GM19395 (cell line): ENCODE measurements around the gene DAP.

Experiments
- ATAC-seq: cut with Tn5 transposase; IDR thresholded peaks from one replicate; pipeline ENCODE4 v1.9.1; 2021; ENCODE audit warnings: mild to moderate bottlenecking, moderate library complexity; ENCODE audit not compliant: unreplicated experiment

DAP gene

DNA sequence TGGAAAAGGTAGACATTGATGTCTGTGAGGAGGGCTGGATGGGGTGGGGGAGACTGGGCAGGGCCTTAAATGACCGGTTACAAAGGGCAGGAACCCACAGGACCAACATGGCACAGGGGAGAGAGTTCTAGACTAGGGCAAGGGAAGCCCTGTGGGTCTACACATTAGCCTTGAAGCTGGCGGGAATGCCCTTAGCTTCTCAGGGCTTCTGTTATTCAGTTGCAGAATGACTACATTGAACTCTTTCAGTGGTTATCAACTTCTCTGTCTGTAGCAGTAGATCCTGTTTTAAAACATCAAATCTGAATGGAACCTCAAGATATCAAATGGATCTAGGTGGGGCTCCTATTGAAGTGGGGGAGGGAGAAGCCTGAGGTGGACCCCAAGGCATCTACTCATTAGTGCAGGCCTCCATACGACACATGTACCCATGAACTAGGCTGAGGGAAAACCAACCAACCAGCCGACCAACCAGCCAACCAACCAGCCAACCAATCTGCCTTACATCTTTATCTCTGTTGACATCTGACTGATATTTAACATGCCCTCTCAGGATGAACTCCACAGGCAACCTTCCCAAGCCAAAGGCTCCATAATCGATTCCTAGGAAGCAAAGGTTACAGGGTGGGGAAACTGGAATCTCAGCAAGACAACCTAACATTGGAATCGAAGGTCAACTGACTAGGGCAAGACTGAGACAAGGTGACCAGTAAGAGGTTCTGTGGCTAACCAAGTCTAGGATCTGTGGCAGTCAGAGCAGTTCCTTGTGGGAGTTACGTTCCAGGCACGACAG is 48.3 kb downstream of the DAP start:
- ATAC-seq = peak; percentile 88

DNA sequence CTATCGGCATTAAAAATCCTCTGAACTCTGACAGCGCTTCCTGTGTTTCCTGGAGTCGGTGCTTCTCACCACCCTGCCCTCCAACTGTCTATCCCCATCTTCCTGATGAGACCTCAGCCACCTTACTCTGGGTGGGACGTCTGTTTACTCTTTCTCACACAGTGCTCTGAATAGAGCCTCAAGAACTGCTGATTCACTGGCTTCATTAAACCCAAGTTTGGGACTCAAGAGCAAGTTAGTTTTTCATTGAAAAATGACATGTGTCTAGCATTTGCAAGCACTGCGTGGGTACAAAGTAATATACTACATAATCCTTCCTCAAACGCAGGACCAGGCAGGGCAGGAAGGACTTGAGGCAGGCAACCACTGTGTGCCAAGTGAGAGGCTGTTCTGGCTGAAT is 49.5 kb downstream of the DAP start:
- no peak for ATAC-seq

DNA sequence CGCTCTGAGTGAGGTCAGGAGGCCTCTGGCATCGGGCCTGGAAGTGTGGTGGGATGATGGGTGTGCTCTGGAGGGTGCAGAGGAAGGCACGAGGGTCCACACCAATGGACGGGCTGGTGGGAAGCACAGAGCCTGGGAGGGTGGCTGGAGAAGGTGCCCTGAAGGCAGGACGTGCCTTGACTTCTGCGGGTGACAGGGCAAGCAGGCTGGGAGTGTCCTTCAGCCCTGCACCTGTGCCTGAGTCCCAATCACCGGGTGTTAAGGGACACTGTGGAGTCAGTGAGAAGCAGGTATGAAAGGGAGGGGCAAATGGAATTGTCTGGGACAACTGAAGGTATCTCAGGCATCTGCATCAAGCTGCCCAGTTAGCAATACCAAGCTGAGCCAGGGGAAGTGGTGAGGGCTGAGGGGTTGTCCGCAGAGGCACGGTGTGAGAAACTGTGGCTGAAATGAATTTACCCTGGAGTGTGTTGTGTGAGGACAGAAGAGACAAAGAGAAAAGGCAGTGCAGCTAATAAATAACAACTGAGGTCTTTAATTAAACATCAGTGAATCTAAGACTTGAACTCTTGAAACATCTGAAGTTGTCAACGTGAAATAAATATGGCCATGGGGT is 50.4 kb downstream of the DAP start:
- no peak for ATAC-seq

DNA sequence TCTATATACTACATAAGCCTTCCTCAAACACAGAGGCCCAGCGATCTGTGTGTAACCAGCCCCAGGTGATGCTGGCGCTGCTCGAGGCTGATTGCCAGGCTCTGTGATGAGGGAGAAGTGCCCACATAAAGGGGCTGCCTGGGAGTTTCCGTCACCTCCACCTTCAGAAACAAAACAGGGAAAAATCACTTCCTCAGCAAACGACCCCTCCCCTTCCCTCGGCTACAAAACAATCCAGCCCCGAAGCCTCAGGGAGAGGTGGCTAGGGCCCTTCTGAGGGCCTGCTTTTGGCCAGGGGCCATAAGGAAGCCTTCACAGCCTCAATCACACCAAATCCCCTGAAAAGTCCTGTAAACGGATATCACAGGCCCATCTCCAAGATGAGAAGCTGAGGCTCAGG is 51.1 kb downstream of the DAP start:
- ATAC-seq = no peak

DNA sequence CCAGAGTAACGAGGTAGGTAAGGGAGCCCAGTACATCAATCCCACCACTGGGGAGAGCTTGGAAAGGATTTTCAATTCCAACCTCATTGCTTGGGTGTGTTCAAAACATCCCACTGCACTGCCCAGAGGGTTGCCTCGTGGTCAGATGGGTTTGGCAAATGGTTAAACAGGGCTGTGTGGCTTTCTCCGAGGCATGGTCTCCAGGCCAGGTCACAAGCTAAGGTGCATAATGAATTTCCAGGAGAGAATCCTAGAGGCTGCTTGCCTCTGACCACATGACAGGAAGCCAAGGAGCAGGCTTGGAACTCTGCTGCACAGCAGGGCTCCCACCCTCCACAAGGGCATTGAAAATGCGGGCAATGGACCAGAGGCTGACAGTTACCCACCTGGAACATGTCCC is 51.6 kb downstream of the DAP start:
- ATAC-seq = no peak

DNA sequence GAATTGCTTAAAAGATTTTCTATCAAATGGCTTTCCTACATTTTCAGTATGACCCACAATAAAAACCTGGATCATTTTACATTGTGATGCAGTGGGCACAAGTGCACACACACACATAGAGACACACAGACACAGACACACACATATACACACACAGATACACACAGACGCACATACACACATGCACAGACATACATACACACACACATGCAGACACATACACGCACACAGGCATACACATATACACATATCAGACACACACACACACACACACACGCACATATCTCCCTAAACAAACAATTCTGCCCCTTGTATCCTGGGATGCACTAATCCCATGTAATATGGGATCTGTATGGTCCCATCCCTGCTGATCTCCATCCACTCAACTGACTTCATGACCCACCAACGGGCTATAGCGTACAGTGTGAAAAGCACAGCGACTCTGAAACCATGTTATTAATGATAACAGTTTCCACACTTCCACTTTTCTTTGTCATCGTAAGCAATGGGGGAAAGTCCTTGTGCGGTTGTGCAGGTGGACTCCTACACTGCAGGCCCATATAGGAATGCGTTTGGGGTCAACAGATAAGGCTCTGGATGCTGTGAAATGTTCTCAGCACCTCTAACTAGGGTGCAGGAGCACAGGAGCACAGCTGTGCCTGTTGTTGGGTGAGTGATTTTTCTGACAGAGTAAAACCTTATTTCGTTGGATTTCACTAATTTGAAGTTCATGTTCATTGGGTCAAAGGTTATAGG is 52.7 kb downstream of the DAP start:
- ATAC-seq = no peak

DNA sequence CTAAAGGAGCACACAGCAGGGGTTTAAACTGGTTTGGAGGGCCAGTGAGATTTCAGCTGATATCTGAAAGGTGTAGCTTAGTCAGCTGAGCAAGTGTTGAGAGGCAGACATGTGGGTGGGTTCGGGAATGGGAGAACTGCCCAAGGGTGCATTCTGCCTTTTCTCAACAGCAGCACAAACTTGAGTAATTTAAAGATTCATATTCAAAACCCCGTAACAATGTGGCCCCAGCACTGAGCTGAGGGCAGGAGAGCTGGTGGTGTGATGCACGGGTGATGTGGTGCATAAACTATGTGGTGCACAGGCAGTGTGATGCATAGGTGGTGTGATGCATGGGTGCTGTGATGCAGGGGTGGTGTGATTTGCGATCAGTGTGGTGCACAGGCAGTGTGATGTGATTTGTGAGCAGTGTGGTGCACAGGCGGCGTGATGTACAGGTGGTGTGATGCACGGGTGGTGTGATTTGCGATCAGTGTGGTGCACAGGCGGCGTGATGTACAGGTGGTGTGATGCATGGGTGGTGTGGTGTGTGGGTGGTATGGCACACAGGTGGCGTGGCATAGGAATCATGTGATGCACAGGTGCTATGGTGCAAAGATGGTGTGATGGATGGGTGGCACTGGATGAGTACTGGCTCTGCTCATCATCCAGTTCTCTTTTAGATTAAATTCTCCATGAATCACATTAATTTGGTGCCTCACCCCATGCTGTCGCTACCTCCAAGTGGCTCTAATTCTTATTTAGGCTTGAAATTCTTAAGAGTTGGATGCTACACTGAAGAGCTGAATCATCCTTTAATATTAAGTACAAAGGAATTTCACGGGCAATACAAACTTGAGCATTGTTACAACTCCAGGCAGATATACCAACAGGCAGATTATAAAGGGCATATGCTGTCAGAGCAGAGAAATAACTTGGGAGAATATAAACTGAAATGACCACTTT is 53.6 kb downstream of the DAP start:
- no peak for ATAC-seq

DNA sequence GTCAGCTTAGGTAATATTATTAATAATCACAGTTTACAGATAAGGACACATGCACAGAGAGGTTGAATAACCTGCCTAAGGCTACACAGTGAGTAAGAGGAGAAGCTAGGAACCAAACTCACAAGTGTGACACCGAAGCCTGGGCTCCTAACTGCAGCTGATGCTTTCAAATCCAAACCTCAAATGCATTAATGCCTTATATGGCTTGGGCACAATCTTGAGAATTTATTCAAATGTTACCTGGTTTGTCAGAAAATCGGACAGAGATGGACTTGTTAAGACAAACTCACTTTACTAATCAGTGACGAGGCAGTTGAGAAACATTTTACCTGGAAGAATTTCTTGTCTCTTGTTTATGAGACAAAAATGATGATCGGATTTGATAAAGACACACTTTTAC is 54.7 kb downstream of the DAP start:
- ATAC-seq = no peak

DNA sequence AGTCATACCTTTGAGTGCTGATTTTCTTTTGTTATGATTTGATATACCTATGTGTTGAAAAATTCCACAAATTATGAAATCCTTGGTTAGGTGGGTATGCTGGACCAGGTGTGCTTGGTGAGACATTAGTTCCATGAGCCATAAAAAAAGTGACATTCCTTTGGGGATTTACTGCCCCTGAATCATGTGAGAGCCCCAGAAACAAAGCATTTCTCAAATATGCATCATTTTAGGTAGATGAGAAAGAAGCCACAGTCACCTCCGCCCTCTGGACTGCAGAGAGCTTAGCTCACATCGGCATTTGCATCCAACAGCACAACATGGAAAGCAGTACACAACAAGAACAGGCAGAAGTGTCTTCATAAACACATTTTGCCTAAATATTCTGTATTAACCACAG is 55.3 kb downstream of the DAP start:
- no peak for ATAC-seq

DNA sequence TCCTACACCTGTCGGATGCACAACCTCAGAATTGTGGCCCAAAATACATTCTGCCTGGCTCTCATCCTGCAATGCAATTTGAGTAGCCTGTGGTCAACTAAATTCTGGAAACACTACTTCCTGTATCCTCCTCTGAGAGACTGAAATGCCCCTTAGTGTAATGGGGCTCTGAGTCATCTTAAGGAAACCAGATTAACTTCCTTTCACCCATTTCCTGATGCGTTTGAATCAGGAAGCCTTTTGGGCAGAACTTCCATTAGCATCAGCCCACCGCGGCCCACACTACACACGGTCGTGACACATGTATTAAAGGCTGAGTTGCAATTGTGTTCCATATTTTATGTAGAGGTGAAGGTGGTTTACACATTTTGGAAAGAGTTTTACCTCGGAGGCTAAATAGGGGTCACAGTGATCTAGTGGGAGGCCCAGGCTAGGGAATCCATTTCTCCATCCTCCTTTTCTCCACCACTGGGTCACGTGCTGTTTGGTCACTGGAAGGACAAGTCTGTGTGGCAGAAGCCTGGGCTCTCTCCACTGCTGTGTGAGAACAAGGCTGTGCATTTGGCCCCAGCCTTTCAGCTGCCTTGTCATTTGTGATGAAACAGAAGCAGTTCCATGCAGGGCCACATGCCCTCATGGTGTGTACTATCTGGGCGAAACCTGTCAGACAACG is 55.9 kb downstream of the DAP start:
- ATAC-seq = peak; percentile 31

DNA sequence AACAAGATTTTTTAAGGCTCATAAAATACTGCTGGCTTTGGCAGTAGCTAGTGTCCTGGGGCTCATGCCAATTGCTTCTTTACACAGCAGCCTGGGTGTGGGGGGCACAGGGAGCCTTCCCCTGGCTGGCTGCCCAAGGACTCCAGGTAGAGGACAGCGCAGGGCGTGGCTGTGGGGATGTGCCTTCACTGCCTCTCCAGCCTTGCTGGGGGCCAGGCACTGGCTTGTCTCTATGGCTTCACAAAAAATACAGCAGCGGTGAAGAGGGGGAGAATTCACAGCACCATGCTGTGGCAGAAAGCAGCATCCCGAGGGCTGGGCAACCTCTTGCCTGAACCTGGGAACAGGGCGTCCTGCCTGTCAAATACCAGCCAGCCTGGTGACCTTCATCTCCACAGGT is 57.4 kb downstream of the DAP start:
- no peak for ATAC-seq

DNA sequence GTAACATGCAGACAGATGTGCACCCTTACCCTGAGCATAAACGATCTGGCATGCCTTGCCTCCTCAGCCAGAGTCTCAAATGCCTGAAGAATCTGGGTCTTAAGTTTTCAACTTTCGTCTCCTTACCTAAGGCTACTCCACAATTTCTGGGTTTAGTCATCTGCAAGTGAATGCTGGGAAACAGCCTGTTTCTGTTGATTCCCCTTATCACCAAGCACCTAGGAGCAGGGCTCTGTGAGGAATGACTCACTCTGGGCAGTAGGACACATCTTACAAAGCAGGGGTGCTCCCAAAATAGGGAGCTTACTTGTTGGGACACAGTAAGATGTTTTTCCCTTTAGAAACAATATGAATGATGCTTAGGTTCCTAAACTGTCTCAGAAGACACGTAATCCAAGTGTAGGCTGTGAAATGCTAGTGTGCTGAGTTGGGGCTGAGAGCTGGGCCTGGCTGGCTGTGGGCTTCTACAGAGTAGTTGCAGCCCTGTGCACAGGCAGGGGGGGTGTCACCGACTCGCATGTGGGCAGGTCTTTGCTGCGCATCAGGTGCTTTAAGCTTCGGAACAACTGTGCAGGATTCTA is 58.0 kb downstream of the DAP start:
- no peak for ATAC-seq

DNA sequence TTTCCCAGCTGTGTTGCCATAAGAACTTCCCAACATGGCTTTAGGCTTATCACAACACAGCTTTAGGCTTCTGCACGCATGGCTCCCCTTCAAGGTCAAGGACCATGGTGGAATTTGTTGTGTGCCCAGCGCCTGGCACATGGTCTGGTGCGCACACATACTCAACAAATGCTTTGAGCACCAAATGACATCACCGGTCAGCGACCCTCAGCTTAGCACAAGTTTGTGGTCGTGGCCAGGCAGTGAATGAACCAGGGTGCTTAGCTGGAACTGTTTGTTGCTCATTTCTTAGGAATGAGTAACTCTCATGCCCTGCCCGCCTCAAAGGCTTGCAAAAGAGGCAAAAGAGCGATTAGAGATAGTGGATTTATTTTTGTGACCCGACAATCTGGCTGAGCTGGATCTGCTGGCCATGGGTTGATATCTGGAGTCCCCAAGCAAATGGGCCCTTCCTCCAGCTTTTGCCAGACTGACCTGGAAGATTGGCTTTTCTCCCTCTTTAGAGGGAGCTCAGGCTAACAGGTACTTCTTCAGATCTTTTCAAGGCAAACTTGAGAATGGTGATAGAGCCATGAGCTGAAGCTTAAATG is 58.9 kb downstream of the DAP start:
- ATAC-seq = no peak

DNA sequence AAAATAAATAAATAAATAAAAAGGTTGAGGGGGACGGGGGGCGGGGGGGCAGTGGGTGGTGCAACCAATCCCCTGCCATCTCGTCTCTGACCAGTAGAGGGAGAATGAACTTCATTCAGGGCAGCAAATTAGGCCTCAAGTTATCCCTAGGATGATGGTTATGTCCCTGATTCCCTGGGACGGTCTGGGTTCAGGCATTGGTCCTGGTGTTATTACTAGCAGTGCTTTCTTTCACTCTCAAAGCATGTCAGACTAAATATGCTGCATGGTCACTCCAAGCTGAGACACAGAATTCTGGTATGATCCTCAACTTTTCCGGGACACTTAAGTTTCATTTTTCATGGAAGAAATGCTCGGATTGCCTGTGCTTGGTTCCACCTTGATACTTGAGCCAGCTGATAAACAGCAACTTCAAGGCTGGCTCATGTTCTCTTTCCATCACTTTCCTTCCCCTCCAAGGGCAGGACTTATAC is 59.4 kb downstream of the DAP start:
- no peak for ATAC-seq

DNA sequence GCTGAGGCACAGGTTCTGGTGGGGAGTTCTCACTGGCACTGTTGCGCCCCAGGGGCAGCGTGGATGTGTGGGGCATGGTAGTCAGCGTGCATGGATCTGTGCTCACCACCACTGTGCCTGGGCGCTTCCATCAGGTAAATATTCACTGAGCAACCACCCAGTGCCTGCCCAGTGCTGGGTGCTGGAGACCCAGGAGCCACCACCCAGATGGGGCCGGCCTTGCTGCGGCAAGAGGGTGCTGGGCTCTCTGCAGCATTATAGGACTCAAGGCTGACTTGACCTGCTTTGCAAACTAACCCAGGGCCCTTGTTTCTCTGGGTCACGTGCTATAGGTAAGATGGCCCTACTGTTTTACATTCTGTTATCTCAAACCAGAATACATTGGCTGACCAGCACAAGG is 60.5 kb downstream of the DAP start:
- ATAC-seq = peak; percentile 4

DNA sequence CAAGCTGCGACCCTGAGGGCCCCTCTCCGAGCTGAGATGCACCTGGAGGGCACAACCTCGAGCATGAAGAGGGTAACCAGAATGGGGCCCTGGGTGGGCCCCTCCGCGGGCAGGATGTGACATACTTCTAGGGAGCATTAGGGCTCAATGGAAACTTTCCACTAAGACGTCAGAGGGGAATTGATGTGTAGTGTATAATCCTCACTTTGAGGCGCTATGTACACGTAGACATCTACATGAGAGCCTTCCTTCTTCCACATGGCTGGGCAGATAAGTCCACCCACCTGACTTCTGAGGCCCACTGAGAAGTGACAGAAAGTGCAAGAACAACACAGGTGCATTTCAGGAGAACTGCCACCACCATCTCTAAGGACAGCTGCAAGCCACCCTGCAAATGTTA is 61.0 kb downstream of the DAP start:
- ATAC-seq = peak; percentile 68

DNA sequence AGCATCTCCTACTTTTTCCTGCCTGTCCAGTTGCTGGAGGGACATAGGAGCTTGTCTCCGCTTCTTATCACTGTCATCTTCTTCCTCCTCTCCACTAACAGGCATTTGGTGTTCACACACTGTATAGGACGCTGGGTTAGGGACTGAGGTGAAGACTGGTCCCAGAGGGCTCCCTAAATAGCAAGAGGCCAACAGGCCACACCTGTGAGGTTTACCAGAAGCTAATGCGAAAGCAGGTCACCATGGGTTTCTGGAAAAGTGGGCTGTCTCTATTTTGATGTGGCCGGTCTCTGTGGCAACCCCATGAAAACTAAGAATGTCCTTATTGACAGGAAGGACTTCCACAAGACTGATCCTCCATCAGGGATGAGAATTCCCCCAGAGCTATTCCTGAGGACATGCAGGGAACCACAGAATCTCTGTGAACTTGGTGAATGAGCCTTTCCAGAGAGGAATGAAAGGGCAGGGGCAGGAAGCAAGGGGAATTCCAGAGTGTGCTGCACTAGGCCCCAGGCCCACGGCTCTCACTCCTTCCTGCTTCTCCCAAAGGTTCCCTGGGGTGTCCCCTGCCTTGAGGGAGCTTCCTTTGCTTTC is 61.7 kb downstream of the DAP start:
- peak; percentile 44 for ATAC-seq

DNA sequence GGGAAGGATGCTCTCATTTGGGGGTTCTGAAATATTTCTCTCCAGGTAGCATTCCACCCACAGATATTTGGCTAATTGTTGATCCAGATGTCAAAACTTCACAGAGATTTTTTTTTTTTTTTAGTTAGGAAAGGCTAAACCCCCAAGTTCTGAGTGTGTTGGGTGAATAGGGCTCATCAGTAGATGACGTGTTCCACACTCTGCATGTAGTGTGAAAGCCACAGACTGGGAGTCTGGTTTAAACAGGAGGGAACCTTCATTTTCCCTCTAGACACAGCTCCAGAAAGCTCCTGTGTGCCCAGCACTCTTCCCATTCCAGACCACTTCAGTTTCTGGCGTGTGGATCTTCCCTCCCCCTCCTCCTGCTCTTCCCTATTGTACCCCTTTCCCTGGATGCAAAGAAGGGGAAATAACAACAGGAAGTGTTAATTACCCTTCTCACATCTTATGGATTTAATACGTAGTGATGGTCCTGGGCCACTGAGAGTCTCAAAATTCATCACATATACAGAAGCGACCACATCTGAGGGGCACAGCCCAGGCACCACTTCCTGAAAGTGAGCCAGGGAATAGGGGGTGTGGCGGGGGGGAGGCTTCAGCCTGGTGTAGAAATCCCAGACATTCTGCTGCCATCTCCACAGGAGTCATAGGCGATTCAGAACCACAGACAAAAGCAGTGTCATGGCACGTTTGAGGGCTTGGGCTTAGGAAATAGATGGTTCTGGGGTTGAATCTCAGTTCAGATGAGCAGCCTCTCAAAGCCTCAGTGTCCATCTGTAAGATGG is 65.1 kb downstream of the DAP start:
- no peak for ATAC-seq
